EH (cell line): Measurements from ENCODE around the gene TPBG.

Source experiments
- DNase-seq: peaks from one replicate; pipeline ENCODE4 v3.0.0-alpha.2; 2015; ENCODE audit warnings: low read depth

TPBG gene, protein sequence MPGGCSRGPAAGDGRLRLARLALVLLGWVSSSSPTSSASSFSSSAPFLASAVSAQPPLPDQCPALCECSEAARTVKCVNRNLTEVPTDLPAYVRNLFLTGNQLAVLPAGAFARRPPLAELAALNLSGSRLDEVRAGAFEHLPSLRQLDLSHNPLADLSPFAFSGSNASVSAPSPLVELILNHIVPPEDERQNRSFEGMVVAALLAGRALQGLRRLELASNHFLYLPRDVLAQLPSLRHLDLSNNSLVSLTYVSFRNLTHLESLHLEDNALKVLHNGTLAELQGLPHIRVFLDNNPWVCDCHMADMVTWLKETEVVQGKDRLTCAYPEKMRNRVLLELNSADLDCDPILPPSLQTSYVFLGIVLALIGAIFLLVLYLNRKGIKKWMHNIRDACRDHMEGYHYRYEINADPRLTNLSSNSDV

DNA sequence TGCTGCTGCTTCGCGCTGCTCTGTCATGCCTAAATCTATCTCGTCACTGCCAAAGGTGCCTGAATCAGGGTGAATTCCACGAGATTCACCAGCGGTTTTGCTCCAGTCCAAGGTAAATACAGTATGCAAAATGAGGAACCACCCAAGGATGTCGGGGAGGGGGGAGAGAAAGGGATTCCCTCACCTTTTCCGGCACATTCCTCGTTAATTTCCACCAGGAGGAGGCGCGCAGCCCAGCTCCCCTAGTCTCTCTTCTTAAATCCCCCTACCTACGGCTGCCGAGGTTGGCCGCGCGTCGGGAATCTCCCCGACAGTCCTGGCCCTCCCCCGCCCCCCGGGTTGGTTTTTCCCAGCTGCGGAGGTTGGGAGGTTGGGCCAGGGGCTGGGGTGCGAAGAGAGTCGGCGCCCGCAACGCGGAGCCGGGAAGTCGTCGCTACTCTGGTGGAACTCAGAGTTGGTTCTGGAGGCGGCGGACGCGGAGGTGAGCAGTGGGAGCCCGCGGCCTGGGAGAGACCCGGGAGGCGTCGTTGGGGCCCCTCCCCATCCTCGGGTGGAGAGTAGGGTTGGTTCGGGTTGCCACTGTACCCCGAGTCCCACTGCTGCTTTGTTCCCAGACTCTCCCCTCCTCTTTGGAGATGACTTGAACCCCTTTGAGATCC, at the start of gene TPBG:
Gene TPBG, plus strand, starts transcription at position 390 of the 659 bp plus-strand sequence. CDS start 1,145 bp downstream, outside the sequence.
- DNase-seq: peak; percentile 75

DNA sequence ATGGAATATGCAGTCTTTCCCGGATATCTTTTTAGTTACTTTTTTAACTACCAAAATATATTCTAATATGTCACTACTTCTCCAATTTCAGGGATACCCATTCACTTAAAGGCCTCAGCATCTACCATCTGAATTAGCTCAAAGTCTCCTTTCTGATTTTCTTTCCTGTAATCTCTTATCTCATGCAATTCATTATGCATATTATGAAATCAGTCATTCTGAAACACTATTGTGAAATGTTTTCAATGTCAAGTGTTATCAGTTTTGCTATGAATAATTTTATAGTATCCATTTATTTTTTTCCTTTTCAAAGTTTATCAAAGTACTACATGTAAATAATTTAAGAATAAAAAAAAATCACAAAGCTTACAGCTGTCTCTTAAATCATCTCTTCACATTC, 41.2 kb upstream of the TPBG start:
- no peak for DNase-seq

DNA sequence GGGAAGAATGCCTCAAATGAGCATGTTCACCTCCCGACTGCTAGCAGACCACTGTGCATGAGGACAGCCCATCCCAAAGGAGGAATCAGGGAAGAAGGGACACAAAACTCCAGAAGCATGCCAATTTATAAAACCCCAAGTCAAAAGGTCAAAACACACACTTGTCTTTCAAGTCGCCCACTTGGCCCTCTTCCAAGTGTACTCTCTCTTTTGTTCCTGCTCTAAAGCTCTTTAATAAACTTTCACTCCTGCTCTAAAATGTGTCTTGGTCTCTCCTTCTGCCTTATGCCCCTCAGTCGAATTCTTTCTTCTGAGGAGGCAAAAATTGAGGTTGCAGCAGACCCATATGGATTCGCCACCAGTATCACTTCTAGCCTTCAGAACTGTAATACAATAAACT, 33.9 kb upstream of the TPBG start:
- DNase-seq: no peak

DNA sequence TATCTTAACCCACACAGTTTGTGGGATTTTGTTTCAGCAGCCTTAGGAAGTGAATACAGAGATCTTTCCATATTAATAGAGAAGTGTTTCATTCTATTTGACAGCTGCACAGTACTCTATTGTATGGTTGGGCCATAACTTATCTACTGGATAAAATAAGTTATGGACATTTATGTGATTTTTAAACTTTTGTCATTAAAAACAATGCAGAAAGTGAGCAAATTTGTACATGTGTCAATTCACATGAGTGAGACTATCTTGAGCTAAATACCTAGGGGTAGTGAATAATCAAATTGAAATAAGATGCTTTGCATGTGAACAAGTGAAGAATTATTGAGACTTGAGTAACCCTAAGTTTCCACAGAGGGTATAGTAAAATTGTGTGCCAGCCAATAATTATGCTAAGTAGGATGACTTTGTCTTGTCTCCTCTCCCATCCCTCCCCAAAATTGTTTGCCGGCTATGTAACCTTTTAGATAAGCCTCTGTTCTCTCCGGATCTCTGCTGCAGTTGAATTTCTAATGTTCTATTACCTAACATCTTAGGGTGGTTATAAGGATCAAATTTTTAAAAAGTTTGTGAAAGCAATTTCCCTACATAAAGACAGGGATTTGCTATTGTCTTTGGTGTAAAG, 33.3 kb upstream of the TPBG start:
- DNase-seq: no peak

DNA sequence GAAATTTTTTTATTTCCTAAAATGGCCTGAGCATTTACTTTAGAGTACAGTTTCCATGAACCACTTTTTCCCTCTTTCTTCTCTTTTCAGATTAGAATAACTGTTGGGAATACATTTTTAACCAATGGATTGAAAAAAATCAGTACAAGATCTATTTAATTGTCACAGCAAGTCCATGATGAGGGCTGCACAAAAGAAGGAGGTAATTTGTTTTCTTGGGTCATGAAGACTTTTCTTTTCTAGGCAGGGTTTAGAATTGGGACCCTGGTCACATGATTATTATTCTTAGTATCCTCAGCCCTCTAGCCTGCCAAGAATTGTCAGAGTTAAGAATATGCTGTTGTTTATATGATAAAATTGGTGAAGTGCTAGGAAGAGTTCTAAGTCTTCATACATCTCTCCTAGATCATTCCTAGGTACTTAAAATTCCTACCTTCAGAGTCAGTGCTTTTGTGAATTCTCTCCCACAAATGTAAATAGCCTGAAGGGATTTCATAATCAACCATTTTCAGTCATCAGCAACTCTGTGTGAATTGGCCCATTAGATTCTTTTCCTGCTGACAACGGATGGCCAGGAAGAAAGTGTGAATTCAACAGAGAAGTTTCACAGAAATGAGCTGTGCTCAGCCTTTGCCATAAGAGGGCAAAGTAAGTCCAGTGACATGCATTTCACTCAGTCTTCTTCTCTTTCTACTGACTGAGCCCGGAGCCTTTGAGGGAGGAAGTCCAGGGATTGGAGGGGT, 32.4 kb upstream of the TPBG start:
- DNase-seq: peak; percentile 83

DNA sequence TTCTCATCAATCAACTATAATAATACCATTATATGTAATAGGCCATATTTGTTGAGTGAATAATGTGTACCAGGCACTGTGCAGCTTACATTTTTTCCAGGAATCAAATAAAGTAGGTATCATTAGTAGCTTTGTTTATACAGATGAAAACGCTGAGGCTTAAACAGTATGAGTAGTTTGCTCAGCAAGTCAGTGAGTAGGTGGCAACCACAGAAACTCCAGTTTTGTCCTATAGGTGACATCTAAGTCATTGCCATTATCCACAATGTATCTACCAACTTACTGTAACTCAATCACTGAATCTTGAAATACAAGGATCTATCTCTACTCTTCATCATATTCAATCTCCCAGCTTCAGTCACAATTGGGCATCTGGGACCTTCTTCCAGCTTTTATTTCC, 29.8 kb upstream of the TPBG start:
- no peak for DNase-seq

DNA sequence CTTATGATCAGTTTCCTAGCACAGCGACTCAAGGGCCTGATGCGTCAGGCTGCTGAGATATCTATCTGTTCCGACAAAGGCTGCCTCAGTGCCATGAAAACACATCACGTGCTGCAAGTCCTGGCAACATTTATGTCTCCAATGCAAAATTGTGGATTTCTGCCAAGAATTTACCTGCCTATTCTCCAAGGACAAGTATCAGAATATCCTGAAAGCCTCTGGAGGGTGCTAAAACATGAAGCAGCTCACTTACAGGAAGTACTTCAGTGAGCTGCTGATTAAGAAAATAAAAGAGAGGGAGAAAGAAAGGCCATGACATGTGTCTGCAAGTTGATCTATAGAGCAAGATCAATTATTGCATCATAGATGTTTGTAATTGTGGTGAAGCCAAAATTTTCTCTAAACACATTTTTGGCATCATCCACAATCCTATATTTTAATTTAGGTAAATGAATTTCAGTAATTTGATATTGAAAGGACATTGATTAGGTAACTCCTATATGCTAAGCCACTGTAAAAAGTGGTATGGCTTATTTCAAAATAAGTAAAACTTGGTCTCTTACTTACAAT, 25.8 kb upstream of the TPBG start:
- no peak for DNase-seq

DNA sequence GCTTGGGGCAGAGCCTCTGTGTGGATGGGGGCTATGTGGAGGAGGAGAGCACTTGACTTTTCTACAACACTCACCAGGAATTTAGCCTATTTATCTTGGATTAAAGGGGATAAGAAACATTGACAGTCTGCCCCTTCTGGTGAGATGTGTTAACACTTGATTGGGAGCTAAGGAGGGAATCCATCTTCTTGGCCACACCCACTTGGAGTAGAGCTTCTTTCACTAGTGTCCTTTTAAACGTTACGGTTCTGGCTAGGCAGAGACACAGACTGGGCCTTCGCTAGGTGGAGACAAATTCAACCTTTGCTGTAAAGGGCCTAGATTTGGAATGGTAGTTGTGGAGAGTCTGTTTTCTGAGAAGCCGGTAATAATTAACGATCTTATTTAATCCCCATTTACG, 15.5 kb upstream of the TPBG start:
- peak; percentile 11 for DNase-seq

DNA sequence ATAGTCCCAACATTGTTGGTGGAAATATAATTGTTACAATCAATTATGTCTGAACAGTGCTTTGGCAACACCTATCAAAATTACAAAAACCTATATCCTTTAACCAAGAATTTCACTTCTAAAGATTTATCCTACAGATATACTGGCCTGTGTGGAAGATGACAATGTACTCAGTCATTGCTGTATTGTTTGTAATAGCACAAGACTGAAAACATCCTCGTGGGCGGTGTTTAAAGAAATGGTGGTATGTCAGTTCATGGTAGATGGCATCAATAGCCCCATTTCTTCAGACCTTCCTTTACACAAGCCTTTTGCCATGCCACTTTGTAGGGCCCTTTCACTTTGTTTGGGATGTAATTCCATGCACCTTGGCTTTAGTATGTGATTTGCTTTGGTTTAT, 9.8 kb upstream of the TPBG start:
- DNase-seq: no peak

DNA sequence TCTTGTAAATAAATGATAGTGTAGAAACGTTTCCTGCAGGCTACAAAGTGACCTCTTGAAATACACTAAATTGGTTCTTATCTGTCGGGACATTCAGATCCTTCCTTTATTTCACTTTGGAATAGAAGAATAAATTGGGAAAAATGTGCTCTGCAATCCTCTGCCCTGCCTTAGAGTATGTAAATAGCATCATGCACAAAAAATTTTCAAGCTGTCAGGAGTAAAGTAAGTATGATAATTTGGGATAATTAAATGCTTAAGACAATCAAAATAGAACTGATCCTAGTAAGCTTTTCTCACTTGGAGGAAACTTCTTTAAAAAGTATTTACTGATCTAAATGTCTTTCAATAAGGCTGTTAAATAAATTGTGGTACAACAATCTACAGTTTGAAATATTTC, 3.1 kb upstream of the TPBG start:
- no peak for DNase-seq

DNA sequence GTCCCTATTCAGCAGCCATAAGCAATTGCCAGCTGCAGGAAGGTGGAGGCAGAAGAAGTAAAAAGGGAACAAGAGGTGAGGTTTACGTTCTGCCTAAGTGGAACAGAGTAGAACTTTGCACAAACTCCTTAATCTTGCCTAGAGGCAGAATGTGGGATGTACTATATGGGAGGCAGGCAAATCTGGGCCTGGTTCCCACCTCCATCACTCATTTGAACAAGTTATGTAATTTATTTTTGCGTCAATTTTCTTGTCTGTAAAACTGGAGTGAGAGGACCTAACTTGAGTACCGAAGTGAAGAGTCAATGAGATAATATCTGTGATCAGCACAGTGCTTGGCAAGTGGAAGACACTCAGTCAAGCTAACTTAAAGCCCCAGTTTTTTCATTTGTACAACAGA, 2.0 kb upstream of the TPBG start:
- DNase-seq: no peak

DNA sequence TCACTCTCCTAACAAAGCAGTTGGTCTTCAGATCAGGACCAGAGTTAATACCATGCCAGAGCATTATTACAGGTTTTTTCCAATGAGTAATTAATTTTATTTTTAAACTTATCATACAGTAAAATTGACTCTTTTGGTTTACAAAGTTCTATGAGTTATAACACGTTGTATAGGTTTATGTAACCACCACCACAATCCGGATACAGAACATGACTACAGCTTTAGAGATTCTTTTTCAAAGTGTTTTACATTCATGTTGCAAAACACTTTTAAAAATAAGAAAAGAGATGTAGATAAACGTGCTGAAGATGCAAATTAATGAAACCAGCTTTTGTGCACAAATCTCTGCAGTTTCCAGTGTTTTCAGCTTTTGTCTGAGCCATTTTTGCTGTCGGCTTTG, 1.5 kb upstream of the TPBG start:
- peak; percentile 15 for DNase-seq

DNA sequence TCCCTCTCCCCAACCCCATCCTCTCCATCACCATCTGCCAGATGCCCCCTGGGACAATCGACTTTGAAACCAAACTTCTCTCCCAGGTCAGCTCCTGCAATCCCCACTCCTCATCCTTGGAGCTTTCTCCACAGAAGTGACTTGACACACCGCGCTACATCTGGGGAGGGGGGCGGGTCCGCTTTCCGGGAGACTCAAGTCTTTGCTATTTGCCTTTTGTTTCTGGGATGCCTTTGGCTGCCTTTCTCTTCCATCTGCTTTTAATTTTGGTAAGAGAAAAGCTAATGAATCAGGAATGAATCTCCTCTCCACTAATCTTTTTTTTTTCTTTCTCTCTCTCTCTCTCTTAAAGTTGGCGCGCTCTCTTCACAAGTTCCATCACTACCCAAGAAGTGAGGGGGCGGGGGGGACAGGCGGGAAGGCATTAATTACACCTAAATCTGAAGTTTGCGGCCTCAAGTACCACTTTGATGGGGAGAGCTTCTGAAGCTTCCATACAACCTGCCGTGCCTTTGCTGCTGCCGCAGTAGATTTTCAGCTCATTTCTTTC, 664 bp upstream of the TPBG start:
- DNase-seq: peak; percentile 95

DNA sequence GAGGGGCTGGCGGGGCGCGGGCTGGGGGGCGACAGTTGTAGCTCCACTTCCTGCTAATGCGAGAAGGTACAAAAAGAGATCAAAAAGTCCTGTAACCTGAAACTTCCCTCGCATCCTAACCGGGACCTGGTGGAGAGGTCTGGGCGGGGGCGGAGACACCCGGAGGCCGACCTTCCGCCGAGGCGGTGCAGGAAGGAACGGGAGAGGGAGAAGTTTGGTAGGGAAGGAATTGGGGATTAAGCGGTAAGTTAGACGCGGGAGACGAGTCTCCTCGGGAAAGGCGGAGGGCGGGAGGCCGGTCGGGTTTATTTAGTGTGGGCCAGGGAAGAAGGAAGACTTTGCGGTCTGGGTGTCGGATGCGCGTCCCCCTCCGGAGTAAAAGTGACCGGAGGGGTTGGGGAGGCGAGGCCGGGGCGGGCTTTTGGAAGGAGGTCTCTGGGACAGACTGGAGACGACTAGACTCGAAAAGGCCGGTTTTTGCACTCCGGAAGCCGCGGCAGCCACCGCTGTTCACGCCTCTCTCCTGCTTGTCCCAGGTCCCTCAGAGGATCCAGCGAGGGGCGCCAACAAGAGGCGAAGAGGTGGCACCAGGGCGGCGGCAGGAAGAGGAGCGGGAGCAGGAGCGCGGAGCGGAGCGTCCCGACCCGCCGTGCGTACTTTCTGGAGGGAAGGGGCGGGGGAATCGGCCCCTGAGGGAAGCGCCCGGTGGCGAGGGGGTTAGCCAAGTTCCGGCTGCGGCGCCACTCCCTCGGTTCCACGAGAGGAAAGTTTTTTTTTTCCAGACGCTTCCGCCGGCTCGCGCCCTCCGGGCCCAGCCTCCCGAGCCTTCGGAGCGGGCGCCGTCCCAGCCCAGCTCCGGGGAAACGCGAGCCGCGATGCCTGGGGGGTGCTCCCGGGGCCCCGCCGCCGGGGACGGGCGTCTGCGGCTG, 734 bp downstream of the TPBG start:
- peak; percentile 76 for DNase-seq

DNA sequence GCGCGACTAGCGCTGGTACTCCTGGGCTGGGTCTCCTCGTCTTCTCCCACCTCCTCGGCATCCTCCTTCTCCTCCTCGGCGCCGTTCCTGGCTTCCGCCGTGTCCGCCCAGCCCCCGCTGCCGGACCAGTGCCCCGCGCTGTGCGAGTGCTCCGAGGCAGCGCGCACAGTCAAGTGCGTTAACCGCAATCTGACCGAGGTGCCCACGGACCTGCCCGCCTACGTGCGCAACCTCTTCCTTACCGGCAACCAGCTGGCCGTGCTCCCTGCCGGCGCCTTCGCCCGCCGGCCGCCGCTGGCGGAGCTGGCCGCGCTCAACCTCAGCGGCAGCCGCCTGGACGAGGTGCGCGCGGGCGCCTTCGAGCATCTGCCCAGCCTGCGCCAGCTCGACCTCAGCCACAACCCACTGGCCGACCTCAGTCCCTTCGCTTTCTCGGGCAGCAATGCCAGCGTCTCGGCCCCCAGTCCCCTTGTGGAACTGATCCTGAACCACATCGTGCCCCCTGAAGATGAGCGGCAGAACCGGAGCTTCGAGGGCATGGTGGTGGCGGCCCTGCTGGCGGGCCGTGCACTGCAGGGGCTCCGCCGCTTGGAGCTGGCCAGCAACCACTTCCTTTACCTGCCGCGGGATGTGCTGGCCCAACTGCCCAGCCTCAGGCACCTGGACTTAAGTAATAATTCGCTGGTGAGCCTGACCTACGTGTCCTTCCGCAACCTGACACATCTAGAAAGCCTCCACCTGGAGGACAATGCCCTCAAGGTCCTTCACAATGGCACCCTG, 1.6 kb downstream of the TPBG start:
- peak; percentile 46 for DNase-seq

DNA sequence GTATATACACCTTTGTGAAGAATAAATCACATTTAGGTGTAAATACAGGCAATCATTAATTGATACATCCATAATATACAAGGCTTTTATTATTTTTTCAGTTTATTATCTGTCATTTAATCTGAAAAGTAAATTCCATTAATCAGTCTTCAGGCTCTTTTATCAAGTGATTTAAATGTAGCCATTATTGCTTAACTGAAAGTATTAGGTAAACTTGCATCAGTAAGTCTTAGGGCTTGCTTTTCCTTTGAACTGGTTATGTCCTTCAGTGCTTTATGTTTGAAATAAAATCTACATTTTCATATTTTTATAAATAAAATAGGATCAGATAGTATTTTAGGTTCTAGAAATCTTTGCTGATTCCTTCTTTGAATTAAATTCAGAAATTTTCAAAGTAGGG, 4.1 kb downstream of the TPBG start:
- no peak for DNase-seq

DNA sequence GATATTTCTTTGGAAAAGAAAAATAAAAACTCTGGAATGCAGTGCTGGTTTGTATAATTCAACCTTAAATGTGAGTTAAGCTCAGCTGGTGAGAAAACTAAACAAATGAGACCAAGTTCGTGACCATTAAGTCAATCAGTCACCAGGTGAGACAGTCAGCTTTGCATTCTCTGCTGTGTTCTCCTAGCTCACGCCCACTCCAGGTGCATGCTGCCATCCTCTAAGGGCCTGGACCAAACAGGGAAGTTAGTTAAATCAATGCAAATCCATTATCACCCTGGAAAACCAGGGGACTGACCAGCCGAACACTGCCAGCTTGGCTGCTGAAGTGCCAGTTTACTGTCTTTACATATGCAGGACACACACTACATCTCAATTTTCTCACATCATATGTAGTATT, 7.2 kb downstream of the TPBG start:
- no peak for DNase-seq

DNA sequence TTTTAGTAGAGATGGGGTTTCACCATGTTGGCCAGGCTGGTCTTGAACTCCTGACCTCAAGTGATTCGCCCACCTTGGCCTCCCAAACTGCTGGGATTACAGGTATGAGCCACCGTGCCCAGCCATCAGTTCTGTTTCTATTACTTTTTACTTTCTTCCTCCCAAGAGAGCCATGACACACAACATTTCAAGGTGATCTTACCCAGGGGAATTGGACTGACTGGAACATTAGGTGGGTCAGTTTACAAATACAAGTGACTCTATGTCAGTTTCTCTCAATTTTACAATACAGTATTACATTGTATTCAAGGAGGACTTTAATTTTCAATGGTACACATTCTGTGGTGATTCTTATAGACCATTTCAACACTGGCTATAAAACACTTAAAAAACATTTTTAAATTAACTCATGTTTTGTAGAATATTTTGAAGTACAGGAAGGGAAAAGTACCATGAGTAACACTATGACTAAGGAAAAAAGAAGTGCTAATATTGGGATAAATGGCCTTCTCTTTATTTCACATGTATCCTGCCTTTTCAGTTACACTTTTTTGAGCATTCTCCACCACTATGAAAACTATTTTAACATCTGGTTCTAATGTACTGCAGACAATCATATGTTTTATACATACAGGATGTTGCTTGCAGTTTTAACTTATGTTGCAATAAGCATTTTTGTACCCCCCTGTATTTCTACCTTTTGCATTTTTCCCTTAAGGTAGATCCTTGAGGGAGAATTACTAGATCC, 8.4 kb downstream of the TPBG start:
- peak; percentile 66 for DNase-seq

DNA sequence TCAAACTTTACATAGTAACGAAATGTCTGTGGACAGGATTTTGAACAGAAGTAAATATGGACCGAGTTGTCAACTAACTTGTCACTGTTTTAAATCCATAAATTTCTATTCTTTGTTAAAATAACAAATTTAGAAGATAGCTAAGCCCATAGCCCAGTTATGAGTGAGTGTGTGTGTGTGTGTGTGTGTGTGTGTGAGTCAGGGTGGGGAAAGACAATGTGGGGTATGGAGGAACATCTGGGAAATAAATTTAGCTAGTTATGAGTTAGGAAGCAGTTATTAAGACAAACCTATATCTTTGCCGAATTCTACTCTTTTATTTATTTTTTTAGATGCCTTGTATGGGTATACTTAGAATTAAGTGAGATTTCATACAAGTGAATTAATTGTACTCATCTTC, 9.0 kb downstream of the TPBG start:
- no peak for DNase-seq
